HG03442 (cell line): ENCODE measurements around the gene FTSJ1.
"Not testable (repeated sequence)": the region's sequence is repeated elsewhere in the genome, so short reads cannot be mapped to it uniquely, and the experiment has no call there.

ENCODE experiments used
- ATAC-seq: cut with Tn5 transposase; IDR thresholded peaks from one replicate; pipeline ENCODE4 v1.9.1; 2021; ENCODE audit warnings: mild to moderate bottlenecking, moderate library complexity; ENCODE audit not compliant: unreplicated experiment

The FTSJ1 gene, protein sequence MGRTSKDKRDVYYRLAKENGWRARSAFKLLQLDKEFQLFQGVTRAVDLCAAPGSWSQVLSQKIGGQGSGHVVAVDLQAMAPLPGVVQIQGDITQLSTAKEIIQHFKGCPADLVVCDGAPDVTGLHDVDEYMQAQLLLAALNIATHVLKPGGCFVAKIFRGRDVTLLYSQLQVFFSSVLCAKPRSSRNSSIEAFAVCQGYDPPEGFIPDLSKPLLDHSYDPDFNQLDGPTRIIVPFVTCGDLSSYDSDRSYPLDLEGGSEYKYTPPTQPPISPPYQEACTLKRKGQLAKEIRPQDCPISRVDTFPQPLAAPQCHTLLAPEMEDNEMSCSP

DNA sequence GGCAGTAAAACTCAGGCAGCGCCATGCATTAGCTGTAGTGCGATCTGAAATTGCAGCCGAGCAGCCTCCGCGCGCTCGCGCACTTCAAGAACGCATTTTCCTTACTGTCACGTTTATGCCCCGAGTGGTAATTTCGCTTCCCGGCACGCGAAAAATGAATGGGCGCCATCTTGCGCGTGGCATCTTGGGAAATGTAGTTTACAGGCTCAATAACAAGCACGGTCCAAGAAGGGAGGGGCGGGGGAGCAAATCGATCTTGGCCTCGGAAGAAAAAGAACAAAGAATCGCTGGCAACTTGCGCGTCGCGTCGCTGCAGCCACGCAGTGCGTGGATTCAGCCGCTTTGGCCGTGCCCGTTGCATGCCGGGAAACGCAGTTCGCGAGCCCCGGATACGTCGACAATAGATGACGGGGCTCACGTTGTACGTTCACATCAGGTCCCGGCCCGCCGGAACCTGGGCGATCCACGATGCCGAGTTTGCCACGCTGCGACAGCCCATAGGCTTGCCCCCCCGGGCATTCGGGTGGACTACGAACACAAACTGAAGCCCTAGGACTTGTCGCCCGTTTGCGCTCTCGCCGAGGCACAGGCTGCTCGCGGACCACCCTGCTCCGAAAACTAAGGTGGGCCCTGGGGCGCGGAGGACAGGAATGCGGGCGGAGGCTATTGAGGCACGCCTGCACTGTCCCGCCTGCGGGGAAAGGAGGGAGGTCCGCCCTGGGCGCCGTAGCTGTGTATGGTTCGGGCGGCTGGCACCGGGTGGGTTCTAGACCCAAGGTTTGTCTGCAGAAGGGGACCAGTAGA lies at the start of gene FTSJ1:
Gene FTSJ1, plus strand, starts transcription at position 426 of the 804 bp plus-strand sequence. CDS start 1,849 bp downstream, outside the sequence.
- peak; percentile 85 for ATAC-seq

DNA sequence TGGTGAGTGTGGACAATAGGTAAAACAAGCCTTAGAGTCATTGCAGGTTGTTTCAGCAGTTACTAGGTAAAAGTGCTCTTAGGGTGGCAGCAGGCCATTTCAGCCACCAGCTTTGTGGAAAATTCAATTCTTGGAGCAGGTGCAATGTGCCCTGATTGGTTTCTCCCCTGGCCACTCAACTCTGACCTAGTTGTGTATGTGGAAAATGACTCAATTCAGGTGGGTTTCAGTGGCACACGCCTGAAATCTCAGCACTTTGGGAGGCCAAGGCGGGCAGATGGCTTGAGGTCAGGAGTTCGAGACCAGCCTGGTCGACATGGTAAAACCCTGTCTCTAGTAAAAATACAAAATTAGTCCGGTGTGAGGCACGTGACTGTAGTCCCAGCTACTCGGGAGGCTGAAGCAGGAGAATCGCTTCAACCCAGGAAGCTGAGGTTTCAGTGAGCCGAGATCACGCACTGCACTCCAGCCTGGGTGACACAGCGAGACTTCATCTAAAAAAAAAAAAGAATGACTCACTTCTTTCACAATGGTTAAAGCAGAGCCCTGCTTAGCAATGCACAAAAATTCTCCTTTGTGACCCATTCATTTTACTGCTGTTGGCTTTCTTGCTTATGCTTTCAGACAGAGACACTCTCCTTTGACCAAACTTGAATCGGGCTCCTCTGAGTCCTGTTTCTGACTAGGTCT lies 48.8 kb upstream of the FTSJ1 start:
- not testable (repeated sequence) for ATAC-seq

DNA sequence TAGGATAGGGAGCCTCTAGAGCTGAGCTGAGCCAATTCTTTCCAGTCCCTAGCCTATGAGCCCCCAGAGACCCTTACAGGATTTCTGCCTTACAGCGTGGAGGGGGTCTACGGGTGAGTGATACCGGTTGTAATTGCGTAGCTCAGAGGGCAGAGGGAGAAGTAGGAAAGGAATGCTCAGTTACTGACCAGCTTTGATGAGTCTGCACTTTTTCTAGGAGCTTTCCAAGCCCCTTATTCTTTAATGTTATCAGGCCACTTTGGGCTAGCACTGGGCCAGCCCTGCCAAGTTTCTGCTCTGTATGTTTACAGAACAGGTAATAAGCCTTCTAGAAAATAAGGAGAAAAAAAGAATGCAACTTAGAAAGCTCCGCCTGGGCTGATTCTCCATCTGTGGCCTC lies 46.4 kb upstream of the FTSJ1 start:
- not testable (repeated sequence) for ATAC-seq

GRCh38 chrX:48430166-48430565 lies 45.8 kb upstream of the FTSJ1 start:
- not testable (repeated sequence) for ATAC-seq

- ATAC-seq = not testable (repeated sequence)
These were observed 42.3 kb upstream of the FTSJ1 start for GRCh38 chrX:48433713-48434112.

- ATAC-seq = not testable (repeated sequence)
These were observed 28.8 kb upstream of the FTSJ1 start for GRCh38 chrX:48447201-48447600.

DNA sequence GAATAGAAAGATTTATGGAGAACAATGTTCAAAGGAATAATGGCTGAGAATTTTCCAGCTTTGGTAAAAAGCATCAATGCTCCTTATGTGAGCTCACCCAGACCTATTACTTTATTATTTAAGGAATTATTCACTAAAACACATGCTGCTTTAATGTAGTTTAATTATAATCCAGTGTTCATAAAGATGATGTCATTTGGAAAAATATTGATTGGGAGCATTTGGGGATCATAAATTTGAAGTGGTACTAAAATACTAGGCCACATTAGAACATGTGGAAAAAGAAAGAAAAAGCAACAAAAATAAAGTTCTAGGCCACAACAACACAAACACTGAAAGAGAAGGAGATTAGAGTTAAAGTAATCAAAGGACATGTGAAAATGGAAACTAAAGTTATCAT lies 25.9 kb upstream of the FTSJ1 start:
- ATAC-seq = no peak

- ATAC-seq = no peak
These were observed 24.3 kb upstream of the FTSJ1 start for GRCh38 chrX:48451708-48452107.

- no peak for ATAC-seq
These were observed 19.2 kb upstream of the FTSJ1 start for GRCh38 chrX:48456628-48457331.

DNA sequence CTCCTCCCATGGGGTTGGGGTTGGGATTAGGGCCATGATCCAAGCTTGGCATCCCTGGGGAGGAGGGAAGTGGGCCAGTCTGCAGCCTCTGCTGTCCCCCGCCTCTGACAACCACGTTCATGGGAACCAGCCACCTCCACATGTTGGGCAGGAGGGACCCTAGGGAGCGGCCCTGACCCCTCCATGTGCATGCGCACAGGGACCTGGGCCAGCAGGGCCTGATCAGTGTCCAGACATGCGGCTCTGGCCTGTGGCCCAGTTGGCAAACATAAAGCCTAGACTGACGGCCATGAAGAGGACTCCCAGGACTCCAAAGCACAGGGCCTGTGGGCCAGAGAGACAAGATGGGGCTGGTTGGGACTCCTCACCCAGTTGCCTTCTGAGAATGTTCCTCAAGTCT lies 17.3 kb upstream of the FTSJ1 start:
- no peak for ATAC-seq

- ATAC-seq = no peak
These were observed 16.5 kb upstream of the FTSJ1 start for GRCh38 chrX:48459483-48459882.

GRCh38 chrX:48460031-48460430 lies 16.0 kb upstream of the FTSJ1 start:
- ATAC-seq = no peak

DNA sequence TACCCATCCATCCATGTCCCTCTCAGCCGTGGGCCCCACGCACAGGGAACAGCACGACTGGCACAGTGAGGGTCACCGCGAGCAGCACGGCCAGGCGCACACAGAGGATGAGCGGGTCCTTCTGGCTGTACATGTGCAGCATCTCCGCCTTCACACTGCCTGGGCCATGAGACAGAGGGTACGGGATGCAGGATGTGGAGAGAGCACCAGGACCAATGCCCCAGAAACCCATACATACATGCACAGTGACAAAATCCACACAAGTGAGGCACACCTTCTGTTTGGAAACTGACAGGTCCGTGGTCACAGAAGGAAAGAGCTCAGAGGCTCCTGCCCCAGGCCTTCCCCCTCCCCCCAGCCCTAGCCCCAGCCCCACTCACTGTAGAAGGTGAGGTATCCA lies 15.4 kb upstream of the FTSJ1 start:
- ATAC-seq = no peak

- ATAC-seq = no peak
These were observed 14.2 kb upstream of the FTSJ1 start for GRCh38 chrX:48461830-48462229.

- ATAC-seq = no peak
These were observed 10.6 kb upstream of the FTSJ1 start for GRCh38 chrX:48465336-48465933.

- no peak for ATAC-seq
These were observed 9.3 kb upstream of the FTSJ1 start for GRCh38 chrX:48466696-48467095.

GRCh38 chrX:48467281-48467761 lies 8.7 kb upstream of the FTSJ1 start:
- ATAC-seq = no peak

DNA sequence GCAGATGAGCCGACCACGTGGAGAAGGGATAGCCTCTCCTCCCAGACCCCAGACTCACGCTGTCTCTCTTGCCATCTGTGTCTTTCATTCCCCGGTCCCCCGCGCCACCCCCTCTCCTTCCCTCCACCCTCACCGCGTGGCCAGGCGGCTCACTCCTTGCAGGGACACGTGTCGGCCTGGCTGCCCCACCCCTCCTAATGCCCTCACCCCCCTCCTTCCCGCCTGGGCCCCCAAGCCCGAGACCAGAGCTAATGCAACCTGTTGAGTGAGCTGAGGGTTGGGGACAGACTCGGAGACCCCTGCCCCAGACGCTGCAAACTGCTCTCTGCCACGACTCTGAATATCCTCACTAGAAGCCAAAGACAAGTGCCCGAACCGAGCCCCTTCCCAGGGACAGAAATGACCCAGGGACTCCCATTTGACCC lies 7.7 kb upstream of the FTSJ1 start:
- no peak for ATAC-seq

- no peak for ATAC-seq
These were observed 7.0 kb upstream of the FTSJ1 start for GRCh38 chrX:48468693-48469691.
